ENCODE measurements around the gene EFHC2.

DNA sequence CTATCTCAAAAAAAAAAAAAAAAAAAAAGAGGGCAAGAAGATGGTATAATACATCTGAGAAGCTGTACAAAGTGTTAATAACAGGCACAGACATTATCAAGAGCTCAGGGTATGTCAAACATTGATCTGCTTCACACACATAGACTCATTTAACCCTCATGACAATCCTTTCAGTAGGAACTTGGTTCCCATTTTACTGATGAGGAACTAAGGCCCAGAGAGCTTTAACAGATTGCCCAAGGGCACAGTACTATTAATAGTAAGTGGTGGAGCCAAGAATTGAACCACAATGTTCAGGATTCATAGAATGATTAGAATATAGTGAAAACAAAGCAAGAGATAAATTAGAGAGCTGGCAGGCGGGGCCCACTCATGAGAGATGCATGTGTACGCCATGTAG is 154.4 kb downstream of the EFHC2 start:
- TF ChIP-seq, protein P1, sequence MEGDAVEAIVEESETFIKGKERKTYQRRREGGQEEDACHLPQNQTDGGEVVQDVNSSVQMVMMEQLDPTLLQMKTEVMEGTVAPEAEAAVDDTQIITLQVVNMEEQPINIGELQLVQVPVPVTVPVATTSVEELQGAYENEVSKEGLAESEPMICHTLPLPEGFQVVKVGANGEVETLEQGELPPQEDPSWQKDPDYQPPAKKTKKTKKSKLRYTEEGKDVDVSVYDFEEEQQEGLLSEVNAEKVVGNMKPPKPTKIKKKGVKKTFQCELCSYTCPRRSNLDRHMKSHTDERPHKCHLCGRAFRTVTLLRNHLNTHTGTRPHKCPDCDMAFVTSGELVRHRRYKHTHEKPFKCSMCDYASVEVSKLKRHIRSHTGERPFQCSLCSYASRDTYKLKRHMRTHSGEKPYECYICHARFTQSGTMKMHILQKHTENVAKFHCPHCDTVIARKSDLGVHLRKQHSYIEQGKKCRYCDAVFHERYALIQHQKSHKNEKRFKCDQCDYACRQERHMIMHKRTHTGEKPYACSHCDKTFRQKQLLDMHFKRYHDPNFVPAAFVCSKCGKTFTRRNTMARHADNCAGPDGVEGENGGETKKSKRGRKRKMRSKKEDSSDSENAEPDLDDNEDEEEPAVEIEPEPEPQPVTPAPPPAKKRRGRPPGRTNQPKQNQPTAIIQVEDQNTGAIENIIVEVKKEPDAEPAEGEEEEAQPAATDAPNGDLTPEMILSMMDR (IDR thresholded peaks at IDR 0.05): no peak
- no peak for TF ChIP-seq POLR2A (IDR thresholded peaks at IDR 0.05)

Data from thyroid gland (tissue), 4 donors.